Naive thymus-derived CD4-positive, alpha-beta T cell (primary cell): ENCODE results near the gene DDX42. TPM values are rescaled to one million over a fixed set of nuclear protein-coding genes. Genes with fewer than 3 reads are reported as not detected.

Experiments
- ATAC-seq: fragments of 150-1000 bp; cut with Tn5 transposase; 2 replicates; pipeline ENCODE4 v1.10.0; 2021; ENCODE audit warnings: mild to moderate bottlenecking, moderate library complexity
- CTCF ChIA-PET: fragments of 350-600 bp; sonication (Branson Sonifier 250); formaldehyde crosslinking; loops from one replicate; lab custom pipeline; 2021; ENCODE audit warnings: antibody characterized with exemption; lab: Charles Lee
- POLR2A ChIA-PET: fragments of 350-600 bp; sonication (Branson Sonifier 250); formaldehyde crosslinking; loops from one replicate; lab custom pipeline; 2021; ENCODE audit warnings: antibody characterized with exemption, inconsistent platforms; lab: Charles Lee
- DNase-seq, 9 donors: peaks; one replicate each; pipeline versions ENCODE4 v3.0.0 to v3.0.0-alpha.2; 2020 to 2022; ENCODE audit warnings: mixed read lengths in 1 of 9
- H3K27ac ChIP-seq: one replicate; pipeline ENCODE4 v1.7.0; 2013; ENCODE audit warnings: mild to moderate bottlenecking, low read depth, low read length, moderate library complexity
- H3K27me3 ChIP-seq, 2 donors: one replicate each; pipeline ENCODE4 v1.7.0; 2013; ENCODE audit warnings: low read length in 2 of 2, mild to moderate bottlenecking in 2 of 2, moderate library complexity in 2 of 2; ENCODE audit not compliant: control insufficient read depth in 2 of 2, insufficient read depth in 2 of 2
- H3K36me3 ChIP-seq, 3 experiments: 1 replicate in 2 of 3; 2 replicates in 1 of 3; pipeline ENCODE4 v1.7.0; 2013; ENCODE audit warnings: low read length in 3 of 3, mild to moderate bottlenecking in 3 of 3, moderate library complexity in 1 of 3; ENCODE audit not compliant: insufficient read depth in 3 of 3, control insufficient read depth in 2 of 3
- H3K4me1 ChIP-seq, 2 donors: one replicate each; pipeline ENCODE4 v1.7.0; 2013; ENCODE audit warnings: low read length in 2 of 2, mild to moderate bottlenecking in 2 of 2, moderate library complexity in 1 of 2; ENCODE audit not compliant: control insufficient read depth in 2 of 2, insufficient read depth in 2 of 2
- H3K4me3 ChIP-seq: 2 replicates; pipeline ENCODE4 v1.7.0; 2013; ENCODE audit warnings: mild to moderate bottlenecking, low read length
- H3K9me3 ChIP-seq, 3 experiments: 1 replicate in 2 of 3; 2 replicates in 1 of 3; pipeline ENCODE4 v1.7.0; 2013; ENCODE audit warnings: low read length in 3 of 3; ENCODE audit not compliant: control insufficient read depth in 2 of 3
- H3K27ac Mint-ChIP-seq, 9 donors: one replicate each; pipeline ENCODE4 v1.8.0; 2020 to 2022; ENCODE audit warnings: mixed read lengths in 9 of 9, mild to moderate bottlenecking in 8 of 9, moderate library complexity in 5 of 9, inconsistent platforms in 2 of 9
- H3K27me3 Mint-ChIP-seq, 5 donors: one replicate each; pipeline ENCODE4 v1.8.0; 2021 to 2022; ENCODE audit warnings: mixed read lengths in 5 of 5, mild to moderate bottlenecking in 1 of 5
- H3K36me3 Mint-ChIP-seq, 5 donors: one replicate each; pipeline ENCODE4 v1.8.0; 2020 to 2022; ENCODE audit warnings: mixed read lengths in 5 of 5, mild to moderate bottlenecking in 3 of 5, inconsistent platforms in 1 of 5
- H3K4me1 Mint-ChIP-seq, 7 donors: one replicate each; pipeline ENCODE4 v1.8.0; 2020 to 2022; ENCODE audit warnings: mixed read lengths in 7 of 7, mild to moderate bottlenecking in 3 of 7, inconsistent platforms in 1 of 7
- H3K4me3 Mint-ChIP-seq, 10 donors: one replicate each; pipeline ENCODE4 v1.8.0; 2020 to 2022; ENCODE audit warnings: mild to moderate bottlenecking in 10 of 10, mixed read lengths in 10 of 10, moderate library complexity in 6 of 10, inconsistent platforms in 2 of 10
- H3K9me3 Mint-ChIP-seq, 11 donors: one replicate each; pipeline ENCODE4 v1.8.0; 2020 to 2022; ENCODE audit warnings: mixed read lengths in 11 of 11, mild to moderate bottlenecking in 4 of 11, inconsistent platforms in 1 of 11, moderate library complexity in 1 of 11
- intact Hi-C, 2 donors: fragments of 100-400 bp; cut with micrococcal nuclease; formaldehyde crosslinking; loops; one replicate each; pipeline ENCODE4 v1.15.1; 2023
- polyA plus RNA-seq, 2 donors: library from polyadenylated mRNA; unstranded; fragments of 300-500 nt; fragmentation: Illumina TruSeq; gene quantifications; one replicate each; pipeline ENCODE4 v1.2.3, GENCODE V29; 2021
- total RNA-seq, 6 experiments: library from RNA in 5 of 6; stranded (reverse) in 5 of 6; gene quantifications; 1 replicate in 5 of 6; 2 replicates in 1 of 6; pipeline ENCODE4 v1.2.3 and lab custom pipeline; 2021 to 2026

DDX42 gene
- total and polyA plus RNA-seq, 7 experiments from 2014 or later: 11.8 to 192 (median 117) TPM

DNA sequence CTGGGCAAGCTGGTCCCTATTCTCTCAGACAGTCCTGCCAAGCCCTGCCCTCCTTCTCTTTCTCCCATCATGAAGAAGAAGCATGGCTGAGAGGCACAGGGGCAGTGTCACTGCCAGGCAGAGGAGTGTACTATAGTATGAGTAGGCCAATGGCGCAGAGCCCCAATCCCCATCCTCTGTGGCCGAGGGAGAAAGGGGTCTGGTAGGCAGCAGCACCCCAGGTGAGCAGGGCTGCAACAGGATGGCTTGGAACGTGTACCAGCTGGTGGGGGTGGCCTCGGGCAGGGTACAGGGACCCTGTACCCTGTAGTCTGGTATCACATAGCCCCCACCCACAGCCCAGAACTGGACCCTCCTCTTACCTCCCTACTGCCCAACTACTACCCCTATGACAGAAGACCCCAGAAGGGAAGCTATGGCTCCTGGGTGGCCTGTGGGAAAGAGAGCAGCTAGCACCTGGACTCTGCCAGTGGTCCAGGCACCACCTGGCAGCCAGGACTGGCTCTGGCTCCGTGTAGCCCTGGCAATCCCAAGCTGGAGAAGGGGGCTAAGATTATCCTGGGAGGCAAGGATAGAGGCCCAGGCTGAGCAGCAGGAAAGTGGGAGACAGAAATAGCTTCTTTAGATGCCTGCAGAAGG is 64.1 kb downstream of the DDX42 start:
- Histone ChIP-seq H3K9me3 (no peaks in the 10 kb centered on the region), H3K4me3 (no peak overlapping the region), H3K4me1 (peaks cover 34 to 37% of the 10 kb centered on the region in 2 donors), H3K36me3 (peaks cover 3 to 55% (median 8%) of the 10 kb centered on the region in 3 experiments), H3K27ac (peak overlapping the region; percentile 59), H3K27me3 (no peaks in the 10 kb centered on the region)
- intact Hi-C loops: loop anchor here in 1 of 2 donors (5.0 kb wide), 1 partner anchor 391 kb away; the partner anchor contains the start of gene CYB561
- CTCF ChIA-PET: interaction anchor here (0.9 to 2.2 kb wide), 4 partner anchors 8 to 21 kb away, joined by 3 to 8 read pairs (median 4); no protein-coding TSS in a partner anchor
- Mint-ChIP-seq H3K4me1 (peaks cover 31 to 63% (median 50%) of the 10 kb centered on the region in 7 donors), H3K27ac (peak overlapping the region in 7 of 9 donors; percentile 38 to 80 (median 72)), H3K27me3 (no peaks in the 10 kb centered on the region), H3K9me3 (no peaks in the 10 kb centered on the region), H3K4me3 (peak overlapping the region in 4 of 10 donors; percentile 7 to 96 (median 79)), H3K36me3 (peaks cover 4 to 24% (median 9%) of the 10 kb centered on the region in 5 donors)
- DNase-seq (no peak), ATAC-seq (no peak)
- POLR2A ChIA-PET: interaction anchor here (2.0 to 13.5 kb wide), 3 partner anchors 10 to 142 kb away, joined by 8 to 204 read pairs (median 58); partner anchors contain the start of genes FTSJ3 and PSMC5

DNA sequence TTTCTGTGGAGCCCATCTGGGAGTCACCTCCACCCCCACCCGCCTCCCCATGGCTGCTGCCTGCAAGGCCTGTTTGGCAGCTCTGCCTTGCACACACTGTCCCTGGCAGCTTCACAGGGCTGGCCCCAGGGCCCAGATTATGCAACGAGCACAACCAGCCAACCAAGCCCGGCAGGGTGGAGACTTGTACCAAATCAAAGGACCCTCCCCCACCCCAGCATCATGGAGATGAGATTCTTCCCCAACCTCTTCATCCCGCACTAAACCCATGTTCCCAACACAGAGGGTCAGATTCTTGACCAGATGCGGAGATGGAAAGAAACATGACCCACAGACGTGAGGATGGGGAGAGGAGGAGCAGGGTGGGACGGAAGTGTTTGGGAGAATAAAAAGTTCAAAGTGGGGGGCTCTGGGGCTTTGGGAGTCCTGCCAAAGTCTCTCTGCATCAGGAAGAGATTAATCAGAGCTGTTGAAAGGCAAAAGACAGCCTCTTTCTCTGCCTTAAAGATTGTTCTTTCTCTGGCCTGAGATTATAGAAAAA is 64.7 kb downstream of the DDX42 start:
- H3K27ac ChIP-seq: peak overlapping the region; percentile 59
- peak overlapping the region; percentile 22 for H3K4me3 ChIP-seq
- ChIA-PET CTCF (interaction anchor here (0.9 to 2.2 kb wide), 5 partner anchors 9 to 129 kb away, joined by 3 to 8 read pairs (median 4); no protein-coding TSS in a partner anchor), POLR2A (interaction anchor here (0.5 to 13.5 kb wide), 7 partner anchors 11 to 142 kb away, joined by 3 to 204 read pairs (median 8); partner anchors contain the start of genes CCDC47, DDX42, FTSJ3 and PSMC5)
- Mint-ChIP-seq H3K36me3 (peaks cover 3 to 18% (median 8%) of the 10 kb centered on the region in 5 donors), H3K4me1 (peaks cover 31 to 64% (median 53%) of the 10 kb centered on the region in 7 donors), H3K9me3 (no peaks in the 10 kb centered on the region), H3K27ac (peak overlapping the region in 8 of 9 donors; percentile 60 to 87 (median 78)), H3K4me3 (peak overlapping the region; percentile 33 to 96 (median 72)), H3K27me3 (no peaks in the 10 kb centered on the region)
- DNase-seq (no peak), ATAC-seq (no peak)
- peaks cover 0 to 49% (median 4%) of the 10 kb centered on the region in 3 experiments for H3K36me3 ChIP-seq
- H3K27me3 ChIP-seq: no peaks in the 10 kb centered on the region
- intact Hi-C loops: loop anchor here in 1 of 2 donors (5.0 kb wide), 1 partner anchor 391 kb away; the partner anchor contains the start of gene CYB561
- no peaks in the 10 kb centered on the region for H3K9me3 ChIP-seq
- H3K4me1 ChIP-seq: peaks cover 37 to 40% of the 10 kb centered on the region in 2 donors

DNA sequence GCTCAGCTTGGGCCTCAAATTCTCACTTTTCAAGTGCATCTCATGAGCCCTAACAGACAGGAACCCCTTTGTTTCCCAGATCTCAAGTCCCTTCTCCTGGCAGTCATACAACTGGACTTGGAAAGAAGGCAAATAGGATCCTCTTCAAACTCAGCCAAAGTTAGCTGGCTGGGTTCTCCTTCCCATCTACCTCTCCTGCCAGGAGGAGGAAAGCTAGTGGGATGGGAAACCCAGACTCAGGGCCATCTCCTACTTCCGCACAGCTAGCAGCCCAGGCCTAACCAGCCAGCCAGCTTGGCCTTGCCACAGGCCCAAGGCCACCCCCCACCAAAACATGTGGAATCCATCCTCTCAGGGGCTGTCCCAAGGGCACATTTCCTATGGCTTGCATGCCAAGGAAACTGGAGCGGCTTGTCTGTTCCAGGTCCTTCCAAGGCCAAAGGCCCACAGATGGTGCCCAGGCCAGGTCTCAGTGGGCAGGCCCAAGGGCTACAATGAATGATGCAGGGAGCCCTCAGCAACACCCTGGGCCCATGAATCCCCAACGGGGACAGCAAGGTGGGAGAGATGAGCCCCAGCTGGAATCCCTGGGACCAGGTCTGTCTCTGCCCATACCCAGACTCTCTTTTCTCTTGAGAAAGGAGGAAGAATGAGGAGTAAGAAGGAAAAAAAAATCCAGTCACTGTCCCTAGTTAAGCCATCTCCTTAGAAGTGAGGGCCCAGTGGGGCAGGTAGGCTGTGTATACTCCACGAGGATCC is 66.8 kb downstream of the DDX42 start:
- CTCF ChIA-PET: interaction anchor here (0.9 to 1.5 kb wide), 5 partner anchors 10 to 130 kb away, joined by 3 to 4 read pairs (median 3); no protein-coding TSS in a partner anchor
- Histone ChIP-seq H3K4me1 (peaks cover 34 to 36% of the 10 kb centered on the region in 2 donors), H3K27ac (peak overlapping the region; percentile 96), H3K27me3 (no peaks in the 10 kb centered on the region), H3K36me3 (peaks cover 0 to 28% (median 0%) of the 10 kb centered on the region in 3 experiments), H3K4me3 (peak overlapping the region; percentile 87), H3K9me3 (no peaks in the 10 kb centered on the region)
- POLR2A ChIA-PET: interaction anchor here (0.5 to 13.5 kb wide), 8 partner anchors 13 to 396 kb away, joined by 3 to 204 read pairs (median 5); partner anchors contain the start of genes CCDC47, DDX42, FTSJ3 and LIMD2
- H3K9me3 Mint-ChIP-seq: no peaks in the 10 kb centered on the region
- peaks cover 0 to 7% (median 4%) of the 10 kb centered on the region in 5 donors for H3K36me3 Mint-ChIP-seq
- ATAC-seq (no peak), DNase-seq (no peak)
- peak overlapping the region; percentile 87 to 95 (median 92) for H3K27ac Mint-ChIP-seq
- intact Hi-C loops: loop anchor here (5.0 to 10.0 kb wide), 3 partner anchors 236 to 822 kb away; partner anchors contain the start of genes CYB561 (in 1 of the 2), SMURF2 (in 1 of the 2) and TACO1 (in 1 of the 2)
- H3K27me3 Mint-ChIP-seq: no peaks in the 10 kb centered on the region
- peak overlapping the region; percentile 92 to 98 (median 95) for H3K4me3 Mint-ChIP-seq
- peaks cover 26 to 56% (median 51%) of the 10 kb centered on the region in 7 donors for H3K4me1 Mint-ChIP-seq

- CTCF ChIA-PET: interaction anchor here (0.8 to 1.3 kb wide), 2 partner anchors 72 to 139 kb away, joined by 3 read pairs; no protein-coding TSS in a partner anchor
- Histone ChIP-seq H3K27me3 (no peaks in the 10 kb centered on the region), H3K4me3 (peak overlapping the region; percentile 87), H3K27ac (peak overlapping the region; percentile 96), H3K36me3 (peaks cover 0 to 21% (median 0%) of the 10 kb centered on the region in 3 experiments), H3K4me1 (peaks cover 34 to 36% of the 10 kb centered on the region in 2 donors), H3K9me3 (no peaks in the 10 kb centered on the region)
- Mint-ChIP-seq H3K27me3 (no peaks in the 10 kb centered on the region), H3K4me1 (peaks cover 24 to 53% (median 49%) of the 10 kb centered on the region in 7 donors), H3K9me3 (no peaks in the 10 kb centered on the region), H3K36me3 (peaks cover 0 to 7% (median 3%) of the 10 kb centered on the region in 5 donors), H3K27ac (peak overlapping the region; percentile 84 to 95 (median 91)), H3K4me3 (peak overlapping the region; percentile 92 to 98 (median 95))
- no peak for ATAC-seq
- POLR2A ChIA-PET: interaction anchor here (0.6 to 13.5 kb wide), 13 partner anchors 14 to 1349 kb away, joined by 3 to 204 read pairs (median 4); partner anchors contain the start of genes CCDC47, DDX42, FTSJ3 and LIMD2
- intact Hi-C loops: loop anchor here (1.0 to 10.0 kb wide), 7 partner anchors 141 to 821 kb away; partner anchors contain the start of genes CYB561 (in 1 of the 2), DCAF7 (in 1 of the 2), LIMD2 (in 1 of the 2) and SMURF2 (in 1 of the 2)
- no peak for DNase-seq
These were observed 67.6 kb downstream of the DDX42 start for GRCh38 chr17:63841350-63842172.

- H3K9me3 ChIP-seq: no peaks in the 10 kb centered on the region
- H3K4me3 ChIP-seq: peak overlapping the region; percentile 87
- intact Hi-C loops: loop anchor here (1.0 to 10.0 kb wide), 7 partner anchors 142 to 820 kb away; partner anchors contain the start of genes CYB561 (in 1 of the 2), DCAF7 (in 1 of the 2), LIMD2 (in 1 of the 2) and SMURF2 (in 1 of the 2)
- H3K27ac ChIP-seq: peak overlapping the region; percentile 96
- H3K27me3 Mint-ChIP-seq: no peaks in the 10 kb centered on the region
- H3K36me3 Mint-ChIP-seq: peaks cover 0 to 3% (median 0%) of the 10 kb centered on the region in 5 donors
- ATAC-seq: peak; percentile 13
- H3K27me3 ChIP-seq: no peaks in the 10 kb centered on the region
- peak overlapping the region; percentile 92 to 98 (median 95) for H3K4me3 Mint-ChIP-seq
- peak in 1 of 9 donors; percentile 24 for DNase-seq
- CTCF ChIA-PET: interaction anchor here (0.8 kb wide), 1 partner anchor 140 kb away, joined by 3 read pairs; no protein-coding TSS in a partner anchor
- POLR2A ChIA-PET: interaction anchor here (0.6 to 13.5 kb wide), 10 partner anchors 14 to 307 kb away, joined by 3 to 204 read pairs (median 5); partner anchors contain the start of genes CCDC47, DDX42, FTSJ3 and LIMD2
- peaks cover 24 to 48% (median 43%) of the 10 kb centered on the region in 7 donors for H3K4me1 Mint-ChIP-seq
- H3K4me1 ChIP-seq: peaks cover 34 to 36% of the 10 kb centered on the region in 2 donors
- H3K27ac Mint-ChIP-seq: peak overlapping the region; percentile 84 to 95 (median 91)
- no peaks in the 10 kb centered on the region for H3K9me3 Mint-ChIP-seq
- H3K36me3 ChIP-seq: peaks cover 0 to 15% (median 0%) of the 10 kb centered on the region in 3 experiments
These were observed 68.2 kb downstream of the DDX42 start for GRCh38 chr17:63842173-63842539.
